ENCODE data around the gene ATP13A4. TPM values are rescaled to one million over a fixed set of nuclear protein-coding genes. Genes with fewer than 3 reads are reported as not detected.

Gene ATP13A4
- total and polyA plus RNA-seq, 2 of the 8 experiments (the other 6 are each of a cell fraction or from before 2014, with no cell fraction given): 0.12 TPM; not detected in 1

- no peak overlapping the region for H3K56ac ChIP-seq (replicated peaks; ENCODE audit: insufficient read length, low read depth, low read length)
- no peak overlapping the region for H3K18ac ChIP-seq (ENCODE audit: extremely low read depth, low read length)
- no peak overlapping the region for H3K27ac ChIP-seq (ENCODE audit: low read depth, low read length)
- ChIA-PET POLR2A (ENCODE audit: partially characterized antibody) (no interaction called here), CTCF (ENCODE audit: partially characterized antibody) (interaction anchor here (1.0 to 3.3 kb wide), 7 partner anchors 9 to 373 kb away, joined by 3 to 30 read pairs (median 4); no protein-coding TSS in a partner anchor)
- 91% methylated on average over 3 of the region's 3 CpGs; no CpG with 5 or more reads in 1 of the 2 experiments for WGBS, 2 experiments (ENCODE audit: extremely low coverage in 1 of 2, insufficient coverage in 1 of 2, insufficient read length in 1 of 2, insufficient replicate concordance in 2 of 2, low coverage in 1 of 2, low lambda C conversion rate in 2 of 2, missing lambda C conversion rate in 1 of 2)
- no peak for FAIRE-seq
- H3K9ac ChIP-seq (replicated peaks in 1 of 4; ENCODE audit: extremely low read depth in 1 of 4, low read depth in 3 of 4, low read length in 3 of 4): no peak overlapping the region
- no peaks in the 10 kb centered on the region for H3K27me3 ChIP-seq (replicated peaks in 1 of 4; ENCODE audit: control insufficient read depth in 3 of 4, extremely low read depth in 1 of 4, insufficient read depth in 3 of 4, low read length in 3 of 4)
- H3K23me2 ChIP-seq (ENCODE audit: low read depth, low read length): no peaks in the 10 kb centered on the region
- no peak overlapping the region for H3K14ac ChIP-seq (ENCODE audit: insufficient read length)
- no peak overlapping the region for H2AK5ac ChIP-seq (ENCODE audit: low read depth, low read length)
- no peak overlapping the region for H3K4ac ChIP-seq (replicated peaks; ENCODE audit: insufficient read length, low read depth, low read length)
- H3K9me3 ChIP-seq (ENCODE audit: insufficient read depth in 2 of 2, low read depth in 1 of 2, low read length in 1 of 2): no peaks in the 10 kb centered on the region
- H2BK12ac ChIP-seq (ENCODE audit: low read depth, low read length): no peak overlapping the region
- no peak overlapping the region for H2BK15ac ChIP-seq (ENCODE audit: low read length)
- H2BK20ac ChIP-seq (ENCODE audit: low read length): no peak overlapping the region
- no peak overlapping the region for H3K4me2 ChIP-seq (ENCODE audit: insufficient read depth in 1 of 2, low read depth in 2 of 2, low read length in 2 of 2)
- 0 out of 2 replicates have a peak overlapping the region, but pooled peaks have one; percentile 40 for H2AFZ ChIP-seq (ENCODE audit: low read length)
- TF ChIP-seq E2F6 (IDR thresholded peaks at IDR 0.05) (no peak), CREB1 (IDR thresholded peaks at IDR 0.05) (no peak), EGR1 (IDR thresholded peaks at IDR 0.05; ENCODE audit: borderline replicate concordance, low read depth, low read length) (no peak), ATF3 (IDR thresholded peaks at IDR 0.05; ENCODE audit: insufficient read depth, low read depth, low read length) (no peak), SRF (IDR thresholded peaks at IDR 0.05; ENCODE audit: low read depth, low read length) (no peak), CEBPB (IDR thresholded peaks at IDR 0.05; ENCODE audit: low read depth, low read length) (no peak), NANOG (IDR thresholded peaks at IDR 0.05; ENCODE audit: insufficient read depth, low read depth, low read length, poor library complexity, severe bottlenecking) (no peak), SIRT6 (IDR thresholded peaks at IDR 0.05; ENCODE audit: low read length) (no peak), SAP30 (IDR thresholded peaks at IDR 0.05; ENCODE audit: insufficient read depth, insufficient replicate concordance, low read length) (no peak)
- TF ChIP-seq, protein P1, sequence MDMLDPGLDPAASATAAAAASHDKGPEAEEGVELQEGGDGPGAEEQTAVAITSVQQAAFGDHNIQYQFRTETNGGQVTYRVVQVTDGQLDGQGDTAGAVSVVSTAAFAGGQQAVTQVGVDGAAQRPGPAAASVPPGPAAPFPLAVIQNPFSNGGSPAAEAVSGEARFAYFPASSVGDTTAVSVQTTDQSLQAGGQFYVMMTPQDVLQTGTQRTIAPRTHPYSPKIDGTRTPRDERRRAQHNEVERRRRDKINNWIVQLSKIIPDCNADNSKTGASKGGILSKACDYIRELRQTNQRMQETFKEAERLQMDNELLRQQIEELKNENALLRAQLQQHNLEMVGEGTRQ (IDR thresholded peaks at IDR 0.05; ENCODE audit: low read length): no peak
- no peaks in the 10 kb centered on the region for H4K20me1 ChIP-seq (replicated peaks in 1 of 2; ENCODE audit: control insufficient read depth in 1 of 2, insufficient read depth in 2 of 2, low read length in 2 of 2)
- no peak overlapping the region for H4K91ac ChIP-seq (replicated peaks; ENCODE audit: insufficient read length, low read length)
- no peak overlapping the region for H2BK5ac ChIP-seq (ENCODE audit: low read depth, low read length)
- no peak overlapping the region for H4K5ac ChIP-seq (ENCODE audit: insufficient read length, low read depth, low read length)
- H3K79me2 ChIP-seq (ENCODE audit: control insufficient read depth in 1 of 2, insufficient read depth in 2 of 2, low read length in 2 of 2): no peaks in the 10 kb centered on the region
- H3K36me3 ChIP-seq (ENCODE audit: control insufficient read depth in 2 of 4, insufficient read depth in 4 of 4, low read length in 3 of 4): no peaks in the 10 kb centered on the region
- DNase-seq (ENCODE audit: low read depth in 1 of 2, low spot score in 2 of 2): no peak
- H3K4me3 ChIP-seq (ENCODE audit: extremely low read depth in 1 of 4, insufficient read depth in 2 of 4, low read depth in 3 of 4, low read length in 4 of 4): no peak overlapping the region
- no peak overlapping the region for H2BK120ac ChIP-seq (replicated peaks; ENCODE audit: low read depth, low read length)
- no peak overlapping the region for H4K8ac ChIP-seq (ENCODE audit: extremely low read depth, insufficient read depth, low read length)
- no peaks in the 10 kb centered on the region for H3K4me1 ChIP-seq (replicated peaks in 1 of 4; ENCODE audit: control insufficient read depth in 3 of 4, insufficient read depth in 4 of 4, low read length in 3 of 4)
- H3K23ac ChIP-seq (ENCODE audit: insufficient read length): no peak overlapping the region
- H3K79me1 ChIP-seq (ENCODE audit: low read depth, low read length): no peaks in the 10 kb centered on the region
Measured at GRCh38 chr3:193563426-193563825, 8.7 kb upstream of the ATP13A4 start.
